ENCODE measurements around the gene PAM. TPM values are rescaled to one million over a fixed set of nuclear protein-coding genes. Genes with fewer than 3 reads are reported as not detected.

Gene PAM
- total and polyA plus RNA-seq, 2 of the 8 experiments (the other 6 are each of a cell fraction or from before 2014, with no cell fraction given): 30.4 to 67.8 TPM

- no peak for TF ChIP-seq CHD7 (IDR thresholded peaks at IDR 0.05; ENCODE audit: insufficient replicate concordance, low read length)
- TF ChIP-seq SUZ12 (IDR thresholded peaks at IDR 0.05; ENCODE audit: low read length): no peak
- no peak for TF ChIP-seq CREB1 (IDR thresholded peaks at IDR 0.05)
- no peak for TF ChIP-seq RFX5 (IDR thresholded peaks at IDR 0.05; ENCODE audit: borderline replicate concordance, low read depth, low read length)
- TF ChIP-seq ASH2L (IDR thresholded peaks at IDR 0.05; ENCODE audit: low read length): no peak
- TF ChIP-seq HDAC6 (IDR thresholded peaks at IDR 0.05; ENCODE audit: low read depth, low read length): no peak
- no peak for TF ChIP-seq RBBP5 (IDR thresholded peaks at IDR 0.05; ENCODE audit: borderline replicate concordance, low read depth, low read length)
- TF ChIP-seq E2F6 (IDR thresholded peaks at IDR 0.05): no peak
- no peak for TF ChIP-seq CBX8 (IDR thresholded peaks at IDR 0.05; ENCODE audit: borderline replicate concordance, low read depth, low read length)
These were observed 41.8 kb upstream of the PAM start (continued) for GRCh38 chr5:102713278-102713677.

Data from H1 (cell line).